Measurements from ENCODE around the gene CDK14.

DNA sequence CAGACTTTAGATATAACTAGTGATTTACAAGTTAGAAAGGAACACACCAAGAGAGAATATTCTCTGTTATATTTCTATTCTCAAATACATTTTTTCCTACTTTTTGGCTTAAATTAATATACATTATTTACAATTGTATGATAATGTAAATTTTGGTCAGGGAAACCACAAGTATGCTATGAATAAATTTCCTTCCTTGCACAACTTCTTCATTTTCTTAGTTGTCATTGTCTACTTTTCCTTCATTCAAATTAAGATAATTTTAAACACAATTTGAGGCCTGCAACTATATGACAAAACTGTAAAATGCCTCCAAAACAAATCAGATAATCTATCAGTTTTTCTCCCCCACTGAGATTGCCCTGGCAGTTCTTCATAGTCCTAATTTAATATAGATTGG lies 131.3 kb downstream of the CDK14 start:
- TF ChIP-seq EZH2phosphoT487 (IDR thresholded peaks at IDR 0.05; ENCODE audit: borderline replicate concordance) (no peak), CTCF (conservative IDR thresholded peaks at IDR 0.05; ENCODE audit: low read length) (no peak)

Data from Loucy (cell line).